PFSK-1 (cell line): Measurements from ENCODE around the gene JAK1.

Experiments
- FOXP2 ChIP-seq: optimal IDR thresholded peaks from 2 replicates; pipeline ENCODE3; 2011; ENCODE audit warnings: borderline replicate concordance, control low read depth, inconsistent platforms; ENCODE audit not compliant: insufficient read depth; ENCODE audit errors: extremely low read length, extremely low read depth
- POLR2AphosphoS5 ChIP-seq: IDR thresholded peaks from 2 replicates; pipeline ENCODE4 v1.6.1; 2012; ENCODE audit warnings: low read depth, mild to moderate bottlenecking, control low read depth, low read length, moderate library complexity
- SIN3A ChIP-seq: IDR thresholded peaks from 2 replicates; pipeline ENCODE4 v1.6.1; 2012; ENCODE audit warnings: mild to moderate bottlenecking, low read length, moderate library complexity, borderline replicate concordance; ENCODE audit not compliant: insufficient read depth
- TAF1 ChIP-seq: IDR thresholded peaks from 2 replicates; pipeline ENCODE4 v1.6.1; 2012; ENCODE audit warnings: low read length, control low read depth, borderline replicate concordance; ENCODE audit not compliant: insufficient read depth
- TF ChIP-seq, protein P1 (sequence below), 2 experiments: IDR thresholded peaks; 2 replicates each; pipeline versions ENCODE4 v1.6.1 to v1.8.0; 2011 to 2012; ENCODE audit warnings: low read depth in 2 of 2, low read length in 2 of 2, control low read depth in 1 of 2, inconsistent platforms in 1 of 2, mild to moderate bottlenecking in 1 of 2, moderate library complexity in 1 of 2; ENCODE audit not compliant: insufficient read depth in 1 of 2

DNA sequence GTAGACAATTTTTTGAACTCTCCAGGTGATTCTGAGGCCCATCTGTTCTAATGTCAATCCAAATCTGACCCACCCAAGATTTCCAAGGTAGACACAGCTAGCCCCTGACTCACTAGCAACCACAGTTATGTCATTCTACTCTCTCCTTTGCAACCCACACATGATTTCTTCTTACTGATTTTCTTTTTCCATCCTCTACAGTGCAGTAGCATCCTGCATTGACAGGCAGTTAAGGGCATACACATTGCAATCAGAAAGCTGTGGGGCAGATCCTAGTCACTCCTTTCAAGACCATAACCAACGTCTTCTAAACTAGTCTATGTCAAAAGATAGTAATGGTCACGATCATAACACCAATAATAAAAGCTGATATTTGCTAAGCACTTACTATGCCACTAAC is 54.2 kb downstream of the JAK1 start:
- TF ChIP-seq, protein P1, sequence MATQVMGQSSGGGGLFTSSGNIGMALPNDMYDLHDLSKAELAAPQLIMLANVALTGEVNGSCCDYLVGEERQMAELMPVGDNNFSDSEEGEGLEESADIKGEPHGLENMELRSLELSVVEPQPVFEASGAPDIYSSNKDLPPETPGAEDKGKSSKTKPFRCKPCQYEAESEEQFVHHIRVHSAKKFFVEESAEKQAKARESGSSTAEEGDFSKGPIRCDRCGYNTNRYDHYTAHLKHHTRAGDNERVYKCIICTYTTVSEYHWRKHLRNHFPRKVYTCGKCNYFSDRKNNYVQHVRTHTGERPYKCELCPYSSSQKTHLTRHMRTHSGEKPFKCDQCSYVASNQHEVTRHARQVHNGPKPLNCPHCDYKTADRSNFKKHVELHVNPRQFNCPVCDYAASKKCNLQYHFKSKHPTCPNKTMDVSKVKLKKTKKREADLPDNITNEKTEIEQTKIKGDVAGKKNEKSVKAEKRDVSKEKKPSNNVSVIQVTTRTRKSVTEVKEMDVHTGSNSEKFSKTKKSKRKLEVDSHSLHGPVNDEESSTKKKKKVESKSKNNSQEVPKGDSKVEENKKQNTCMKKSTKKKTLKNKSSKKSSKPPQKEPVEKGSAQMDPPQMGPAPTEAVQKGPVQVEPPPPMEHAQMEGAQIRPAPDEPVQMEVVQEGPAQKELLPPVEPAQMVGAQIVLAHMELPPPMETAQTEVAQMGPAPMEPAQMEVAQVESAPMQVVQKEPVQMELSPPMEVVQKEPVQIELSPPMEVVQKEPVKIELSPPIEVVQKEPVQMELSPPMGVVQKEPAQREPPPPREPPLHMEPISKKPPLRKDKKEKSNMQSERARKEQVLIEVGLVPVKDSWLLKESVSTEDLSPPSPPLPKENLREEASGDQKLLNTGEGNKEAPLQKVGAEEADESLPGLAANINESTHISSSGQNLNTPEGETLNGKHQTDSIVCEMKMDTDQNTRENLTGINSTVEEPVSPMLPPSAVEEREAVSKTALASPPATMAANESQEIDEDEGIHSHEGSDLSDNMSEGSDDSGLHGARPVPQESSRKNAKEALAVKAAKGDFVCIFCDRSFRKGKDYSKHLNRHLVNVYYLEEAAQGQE (IDR thresholded peaks at IDR 0.05; ENCODE audit: insufficient read depth in 1 of 2, low read depth in 2 of 2, low read length in 2 of 2), result no peak
- no peak for TF ChIP-seq POLR2AphosphoS5
- no peak for TF ChIP-seq TAF1
- TF ChIP-seq SIN3A, result no peak
- no peak for TF ChIP-seq FOXP2
